ENCODE measurements around the gene GRIA3.
A peak's percentile ranks its signal among the peaks of the same experiment; 100 is the strongest.

The GRIA3 gene

GRCh38 chrX:123172869-123173268, 11.2 kb upstream of the GRIA3 start:
- no peak for DNase-seq (ENCODE audit: low spot score)

GRCh38 chrX:123173833-123174232, 10.2 kb upstream of the GRIA3 start:
- peak; percentile 21 for DNase-seq (ENCODE audit: low spot score)
- peak; percentile 33 for TF ChIP-seq CTCF (IDR thresholded peaks at IDR 0.05; ENCODE audit: extremely low read depth, insufficient read depth, missing control alignments)
- in situ Hi-C loops (cut with MboI; ENCODE audit: low pct_unique_long_range_greater_than_20kb, low sequenced_read_pairs, unreplicated experiment), result no loop called here

More at GRCh38 chrX:123172869-123173268, 11.2 kb upstream of the GRIA3 start:
- TF ChIP-seq CTCF (IDR thresholded peaks at IDR 0.05; ENCODE audit: extremely low read depth, insufficient read depth, missing control alignments), result no peak
- in situ Hi-C loops (cut with MboI; ENCODE audit: low pct_unique_long_range_greater_than_20kb, low sequenced_read_pairs, unreplicated experiment), result no loop called here

GRCh38 chrX:123175366-123176122, 8.5 kb upstream of the GRIA3 start:
- no peak for DNase-seq (ENCODE audit: low spot score)
- no peak for TF ChIP-seq CTCF (IDR thresholded peaks at IDR 0.05; ENCODE audit: extremely low read depth, insufficient read depth, missing control alignments)
- in situ Hi-C loops (cut with MboI; ENCODE audit: low pct_unique_long_range_greater_than_20kb, low sequenced_read_pairs, unreplicated experiment), result loop anchor here (25.0 kb wide), 1 partner anchor 237 kb away; no protein-coding TSS in a partner anchor

- in situ Hi-C loops (cut with MboI; ENCODE audit: low pct_unique_long_range_greater_than_20kb, low sequenced_read_pairs, unreplicated experiment), result loop anchor here (25.0 kb wide), 1 partner anchor 231 kb away; no protein-coding TSS in a partner anchor
- no peak for DNase-seq (ENCODE audit: low spot score)
- no peak for TF ChIP-seq CTCF (IDR thresholded peaks at IDR 0.05; ENCODE audit: extremely low read depth, insufficient read depth, missing control alignments)
Observed at GRCh38 chrX:123181233-123181914, 2.7 kb upstream of the GRIA3 start.

- TF ChIP-seq CTCF (IDR thresholded peaks at IDR 0.05; ENCODE audit: extremely low read depth, insufficient read depth, missing control alignments), result no peak
- DNase-seq (ENCODE audit: low spot score), result no peak
- in situ Hi-C loops (cut with MboI; ENCODE audit: low pct_unique_long_range_greater_than_20kb, low sequenced_read_pairs, unreplicated experiment), result loop anchor here (25.0 kb wide), 1 partner anchor 227 kb away; no protein-coding TSS in a partner anchor
Observed at GRCh38 chrX:123184866-123185276, 793 bp downstream of the GRIA3 start.

GRCh38 chrX:123185721-123186120, 1.6 kb downstream of the GRIA3 start:
- no peak for DNase-seq (ENCODE audit: low spot score)
- no peak for TF ChIP-seq CTCF (IDR thresholded peaks at IDR 0.05; ENCODE audit: extremely low read depth, insufficient read depth, missing control alignments)
- in situ Hi-C loops (cut with MboI; ENCODE audit: low pct_unique_long_range_greater_than_20kb, low sequenced_read_pairs, unreplicated experiment), result loop anchor here (25.0 kb wide), 1 partner anchor 227 kb away; no protein-coding TSS in a partner anchor

Data from GM13977 (cell line).